Measurements from ENCODE around the gene RNPEPL1.
"Not testable (repeated sequence)": the region's sequence is repeated elsewhere in the genome, so short reads cannot be mapped to it uniquely, and the experiment has no call there.

RNPEPL1 gene

DNA sequence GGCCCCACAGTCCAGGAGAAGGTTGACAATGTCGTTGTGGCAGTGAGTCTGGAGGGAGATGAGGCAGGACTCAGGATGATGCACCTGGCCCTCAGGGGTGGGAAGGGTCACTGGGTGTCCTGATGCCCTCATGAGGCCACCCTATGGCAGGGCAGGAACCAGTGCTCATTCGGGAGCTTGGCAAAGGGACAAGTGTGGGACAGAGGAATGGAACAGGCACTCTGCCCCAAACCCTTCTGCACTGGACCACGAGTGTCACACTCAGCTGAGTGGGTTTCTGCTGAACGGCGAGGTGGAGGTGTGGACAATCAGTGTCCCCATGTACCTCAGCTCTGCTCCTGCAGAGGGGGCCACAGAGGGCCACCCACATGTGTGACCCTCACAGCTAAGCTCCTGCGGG lies 42.5 kb upstream of the RNPEPL1 start:
- peaks cover 11% of the 10 kb centered on the region for H3K9me3 ChIP-seq (ENCODE audit: control insufficient read depth, insufficient read depth, low read length)
- no peak overlapping the region for H3K4me3 ChIP-seq (ENCODE audit: low read depth, low read length)
- H3K4me1 ChIP-seq (ENCODE audit: control insufficient read depth, insufficient read depth, low read length): no peaks in the 10 kb centered on the region
- no peak overlapping the region for H3K9ac ChIP-seq (ENCODE audit: low read depth, low read length)
- peaks cover 8% of the 10 kb centered on the region for H3K36me3 ChIP-seq (ENCODE audit: control insufficient read depth, insufficient read depth, low read length)
- H3K27me3 ChIP-seq (ENCODE audit: control insufficient read depth, insufficient read depth, low read length): peaks cover under 1% of the 10 kb centered on the region

DNA sequence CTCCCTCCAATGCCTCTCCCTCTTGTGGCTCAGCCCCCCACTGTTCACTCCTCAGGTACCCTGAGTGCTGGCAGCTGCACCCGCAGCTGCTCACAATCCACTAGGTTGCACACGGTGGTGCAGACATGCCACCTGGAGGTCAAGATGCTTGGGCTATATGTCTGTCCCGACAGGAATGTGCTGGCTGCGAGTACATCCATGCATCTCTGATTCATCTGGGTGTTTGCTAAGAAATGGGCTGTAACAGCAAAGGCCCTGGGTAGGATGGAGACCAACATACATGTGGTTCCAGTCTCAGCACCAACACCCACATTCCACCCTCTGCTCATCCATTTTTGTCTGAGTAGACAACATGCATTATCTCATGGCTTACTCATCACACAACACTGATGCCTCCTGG lies 41.8 kb upstream of the RNPEPL1 start:
- Histone ChIP-seq H3K36me3 (ENCODE audit: control insufficient read depth, insufficient read depth, low read length) (peaks cover 8% of the 10 kb centered on the region), H3K9ac (ENCODE audit: low read depth, low read length) (no peak overlapping the region), H3K4me1 (ENCODE audit: control insufficient read depth, insufficient read depth, low read length) (no peaks in the 10 kb centered on the region), H3K27me3 (ENCODE audit: control insufficient read depth, insufficient read depth, low read length) (no peaks in the 10 kb centered on the region), H3K4me3 (ENCODE audit: low read depth, low read length) (no peak overlapping the region), H3K9me3 (ENCODE audit: control insufficient read depth, insufficient read depth, low read length) (peaks cover 11% of the 10 kb centered on the region)

DNA sequence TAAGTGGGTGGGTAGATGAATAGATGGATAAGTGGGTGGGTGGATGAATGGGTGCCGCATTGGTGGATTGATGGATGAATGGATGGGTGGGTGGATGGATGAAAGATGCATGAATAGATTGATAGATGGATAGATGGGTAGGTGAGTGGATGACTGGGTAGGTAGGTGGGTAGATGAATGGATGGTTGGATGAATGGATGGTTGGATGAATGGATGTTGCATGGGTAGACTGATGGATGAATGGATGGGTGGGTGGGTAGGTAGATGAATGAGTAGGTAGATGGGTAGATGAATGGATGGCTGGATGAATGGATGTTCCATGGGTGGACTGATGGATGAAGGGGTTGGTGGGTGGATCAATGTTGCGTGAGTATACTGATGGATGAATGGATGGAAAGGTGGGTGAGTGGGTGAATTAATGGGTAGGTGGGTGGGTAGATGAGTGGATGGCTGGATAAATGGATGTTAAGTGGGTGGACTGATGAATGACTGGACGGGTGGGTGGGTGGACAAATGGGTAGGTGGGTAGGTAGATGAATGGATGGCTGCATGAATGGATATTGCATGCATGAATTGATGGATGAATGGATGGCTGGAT lies 41.0 kb upstream of the RNPEPL1 start:
- H3K27me3 ChIP-seq (ENCODE audit: control insufficient read depth, insufficient read depth, low read length): no peaks in the 10 kb centered on the region
- peaks cover 8% of the 10 kb centered on the region for H3K36me3 ChIP-seq (ENCODE audit: control insufficient read depth, insufficient read depth, low read length)
- H3K9me3 ChIP-seq (ENCODE audit: control insufficient read depth, insufficient read depth, low read length): peaks cover 11% of the 10 kb centered on the region
- H3K4me1 ChIP-seq (ENCODE audit: control insufficient read depth, insufficient read depth, low read length): no peaks in the 10 kb centered on the region
- H3K4me3 ChIP-seq (ENCODE audit: low read depth, low read length): no peak overlapping the region
- H3K9ac ChIP-seq (ENCODE audit: low read depth, low read length): no peak overlapping the region

GRCh38 chr2:240528406-240529040 lies 39.8 kb upstream of the RNPEPL1 start:
- no peak overlapping the region for H3K9ac ChIP-seq (ENCODE audit: low read depth, low read length)
- peaks cover 11% of the 10 kb centered on the region for H3K9me3 ChIP-seq (ENCODE audit: control insufficient read depth, insufficient read depth, low read length)
- H3K4me1 ChIP-seq (ENCODE audit: control insufficient read depth, insufficient read depth, low read length): no peaks in the 10 kb centered on the region
- peaks cover 4% of the 10 kb centered on the region for H3K36me3 ChIP-seq (ENCODE audit: control insufficient read depth, insufficient read depth, low read length)
- H3K27me3 ChIP-seq (ENCODE audit: control insufficient read depth, insufficient read depth, low read length): no peaks in the 10 kb centered on the region
- no peak overlapping the region for H3K4me3 ChIP-seq (ENCODE audit: low read depth, low read length)

GRCh38 chr2:240529344-240529999 lies 38.8 kb upstream of the RNPEPL1 start:
- H3K27me3 ChIP-seq (ENCODE audit: control insufficient read depth, insufficient read depth, low read length): no peaks in the 10 kb centered on the region
- no peaks in the 10 kb centered on the region for H3K36me3 ChIP-seq (ENCODE audit: control insufficient read depth, insufficient read depth, low read length)
- H3K4me1 ChIP-seq (ENCODE audit: control insufficient read depth, insufficient read depth, low read length): no peaks in the 10 kb centered on the region
- H3K4me3 ChIP-seq (ENCODE audit: low read depth, low read length): no peak overlapping the region
- no peak overlapping the region for H3K9ac ChIP-seq (ENCODE audit: low read depth, low read length)
- peaks cover 11% of the 10 kb centered on the region for H3K9me3 ChIP-seq (ENCODE audit: control insufficient read depth, insufficient read depth, low read length)

- Histone ChIP-seq H3K4me3 (ENCODE audit: low read depth, low read length) (no peak overlapping the region), H3K27me3 (ENCODE audit: control insufficient read depth, insufficient read depth, low read length) (no peaks in the 10 kb centered on the region), H3K4me1 (ENCODE audit: control insufficient read depth, insufficient read depth, low read length) (no peaks in the 10 kb centered on the region), H3K9me3 (ENCODE audit: control insufficient read depth, insufficient read depth, low read length) (peaks cover 7% of the 10 kb centered on the region), H3K36me3 (ENCODE audit: control insufficient read depth, insufficient read depth, low read length) (no peaks in the 10 kb centered on the region), H3K9ac (ENCODE audit: low read depth, low read length) (no peak overlapping the region)
Observed at GRCh38 chr2:240530181-240530580, 38.1 kb upstream of the RNPEPL1 start.

DNA sequence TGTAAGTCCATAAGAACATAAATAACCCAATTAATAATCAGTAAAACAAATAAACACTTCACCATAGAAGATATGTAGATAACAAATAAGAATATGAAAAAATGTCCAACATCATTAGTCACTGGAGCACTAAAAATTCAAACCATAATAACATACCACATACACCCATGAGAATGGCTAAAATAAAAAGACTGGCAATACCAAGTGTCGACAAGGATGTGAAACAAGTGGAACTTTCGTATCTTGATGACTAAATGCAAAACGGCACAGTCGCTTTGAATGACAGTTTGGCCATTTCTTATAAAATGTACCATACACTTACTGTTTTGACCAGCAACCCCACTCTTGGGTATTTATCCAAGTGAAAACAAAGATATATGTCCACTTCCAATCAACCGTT lies 37.2 kb upstream of the RNPEPL1 start:
- H3K36me3 ChIP-seq (ENCODE audit: control insufficient read depth, insufficient read depth, low read length): no peaks in the 10 kb centered on the region
- H3K27me3 ChIP-seq (ENCODE audit: control insufficient read depth, insufficient read depth, low read length): no peaks in the 10 kb centered on the region
- peaks cover 4% of the 10 kb centered on the region for H3K9me3 ChIP-seq (ENCODE audit: control insufficient read depth, insufficient read depth, low read length)

DNA sequence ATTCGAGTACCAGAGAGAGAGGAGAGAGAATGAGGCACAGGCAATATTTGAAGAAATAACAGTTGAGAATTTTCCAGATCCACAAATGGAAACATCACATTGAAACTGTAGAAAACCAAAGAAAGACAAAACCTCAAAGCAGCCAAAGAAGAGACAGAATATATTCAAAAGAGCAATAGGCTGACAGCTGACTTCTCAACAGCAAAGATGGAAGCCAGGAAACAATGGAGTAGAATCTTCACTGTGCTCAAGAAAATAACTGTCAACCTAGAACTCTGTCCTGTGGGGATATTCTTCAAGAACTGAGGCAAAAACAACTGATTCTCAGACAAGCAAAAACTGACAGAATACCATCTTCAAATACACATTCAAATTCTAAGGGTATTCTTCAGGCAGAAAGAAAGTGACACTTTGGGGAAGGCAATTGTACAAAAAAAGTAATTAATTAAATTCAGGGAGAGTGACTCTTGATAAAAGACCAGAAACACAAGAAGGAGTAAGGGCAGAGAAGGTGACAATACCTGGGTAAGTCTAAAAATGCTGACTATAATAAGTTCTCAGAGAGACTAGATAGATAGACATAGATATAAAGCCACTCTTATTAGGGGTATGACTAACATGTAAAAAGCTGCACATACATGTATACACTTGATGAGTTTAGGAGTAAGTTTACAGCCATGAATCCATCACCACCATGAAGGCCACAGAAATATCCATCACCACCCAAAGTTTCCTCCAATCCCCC lies 36.1 kb upstream of the RNPEPL1 start:
- H3K4me1 ChIP-seq (ENCODE audit: control insufficient read depth, insufficient read depth, low read length): no peaks in the 10 kb centered on the region
- no peak overlapping the region for H3K9ac ChIP-seq (ENCODE audit: low read depth, low read length)
- H3K9me3 ChIP-seq (ENCODE audit: control insufficient read depth, insufficient read depth, low read length): peaks cover 4% of the 10 kb centered on the region
- no peak overlapping the region for H3K4me3 ChIP-seq (ENCODE audit: low read depth, low read length)
- H3K36me3 ChIP-seq (ENCODE audit: control insufficient read depth, insufficient read depth, low read length): no peaks in the 10 kb centered on the region
- no peaks in the 10 kb centered on the region for H3K27me3 ChIP-seq (ENCODE audit: control insufficient read depth, insufficient read depth, low read length)

More for the DNA sequence above, 37.2 kb upstream of the RNPEPL1 start:
- H3K4me3 ChIP-seq (ENCODE audit: low read depth, low read length): no peak overlapping the region
- no peak overlapping the region for H3K9ac ChIP-seq (ENCODE audit: low read depth, low read length)
- H3K4me1 ChIP-seq (ENCODE audit: control insufficient read depth, insufficient read depth, low read length): no peaks in the 10 kb centered on the region

DNA sequence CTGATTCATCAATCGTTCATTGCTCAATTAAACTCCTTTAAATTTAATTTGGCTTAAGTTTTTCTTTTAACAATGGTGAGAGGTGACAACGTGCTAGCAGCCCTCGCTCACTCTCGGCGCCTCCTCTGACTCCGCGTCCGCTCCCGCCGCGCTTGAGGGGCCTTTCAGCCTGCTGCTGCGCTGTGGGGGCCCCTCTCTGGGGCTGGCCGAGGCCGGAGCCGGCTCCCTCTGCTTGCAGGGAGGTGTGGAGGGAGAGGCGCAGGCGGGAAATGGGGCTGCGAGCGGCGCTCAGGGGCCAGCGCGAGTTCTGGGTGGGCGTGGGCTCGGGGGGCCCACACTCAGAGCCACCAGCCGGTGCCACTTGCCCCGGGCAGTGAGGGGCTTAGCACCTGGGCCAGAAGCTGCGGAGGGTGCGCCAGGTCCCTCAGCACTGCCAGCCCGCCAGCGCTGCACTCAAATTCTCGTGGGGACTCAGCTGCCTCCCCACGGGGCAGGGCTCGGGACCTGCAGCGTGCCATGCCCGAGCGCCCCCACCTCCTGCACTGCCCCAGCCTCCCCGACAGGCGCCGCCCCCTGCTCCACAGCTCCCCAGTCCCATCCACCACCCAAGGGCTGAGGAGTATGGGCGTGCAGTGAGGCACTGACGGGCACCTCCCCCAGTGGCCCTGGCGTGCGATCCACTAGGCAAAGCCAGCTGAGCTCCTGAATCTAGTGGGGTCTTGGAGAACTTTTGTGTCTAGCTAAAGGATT lies 30.1 kb upstream of the RNPEPL1 start:
- no peak overlapping the region for H3K4me3 ChIP-seq (ENCODE audit: low read depth, low read length)
- no peaks in the 10 kb centered on the region for H3K4me1 ChIP-seq (ENCODE audit: control insufficient read depth, insufficient read depth, low read length)
- no peak overlapping the region for H3K9ac ChIP-seq (ENCODE audit: low read depth, low read length)
- no peaks in the 10 kb centered on the region for H3K27me3 ChIP-seq (ENCODE audit: control insufficient read depth, insufficient read depth, low read length)
- H3K36me3 ChIP-seq (ENCODE audit: control insufficient read depth, insufficient read depth, low read length): no peaks in the 10 kb centered on the region
- no peaks in the 10 kb centered on the region for H3K9me3 ChIP-seq (ENCODE audit: control insufficient read depth, insufficient read depth, low read length)

GRCh38 chr2:240539101-240539500 lies 29.2 kb upstream of the RNPEPL1 start:
- H3K4me1 ChIP-seq (ENCODE audit: control insufficient read depth, insufficient read depth, low read length); H3K9me3 ChIP-seq (ENCODE audit: control insufficient read depth, insufficient read depth, low read length); H3K27me3 ChIP-seq (ENCODE audit: control insufficient read depth, insufficient read depth, low read length); H3K9ac ChIP-seq (ENCODE audit: low read depth, low read length); H3K36me3 ChIP-seq (ENCODE audit: control insufficient read depth, insufficient read depth, low read length); H3K4me3 ChIP-seq (ENCODE audit: low read depth, low read length): not testable (repeated sequence)

DNA sequence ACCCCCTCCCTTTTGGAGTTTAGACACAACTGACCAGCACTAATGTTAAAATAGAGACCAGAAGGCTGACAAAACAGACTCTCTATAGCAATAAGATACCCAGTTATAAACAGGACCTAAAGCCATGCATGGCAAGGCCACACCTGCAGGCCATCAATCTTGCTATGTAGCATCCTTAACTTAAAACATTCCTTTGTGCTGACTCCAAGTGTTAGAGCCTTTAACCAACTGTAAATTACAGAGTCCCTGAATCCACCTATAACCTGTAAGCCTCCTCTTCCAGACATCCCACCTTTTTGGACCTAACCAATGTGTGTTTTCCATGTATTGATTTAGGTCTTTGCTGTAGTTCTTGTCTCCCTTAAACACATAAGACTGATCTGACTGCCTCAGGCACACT lies 28.4 kb upstream of the RNPEPL1 start:
- Histone ChIP-seq H3K27me3 (ENCODE audit: control insufficient read depth, insufficient read depth, low read length) (no peaks in the 10 kb centered on the region), H3K9me3 (ENCODE audit: control insufficient read depth, insufficient read depth, low read length) (no peaks in the 10 kb centered on the region), H3K36me3 (ENCODE audit: control insufficient read depth, insufficient read depth, low read length) (no peaks in the 10 kb centered on the region), H3K4me3 (ENCODE audit: low read depth, low read length) (no peak overlapping the region), H3K4me1 (ENCODE audit: control insufficient read depth, insufficient read depth, low read length) (no peaks in the 10 kb centered on the region), H3K9ac (ENCODE audit: low read depth, low read length) (no peak overlapping the region)
